Measurements from ENCODE around the gene PRR36.
"Not testable (repeated sequence)": the region's sequence is repeated elsewhere in the genome, so short reads cannot be mapped to it uniquely, and the experiment has no call there.

PRR36 gene

DNA sequence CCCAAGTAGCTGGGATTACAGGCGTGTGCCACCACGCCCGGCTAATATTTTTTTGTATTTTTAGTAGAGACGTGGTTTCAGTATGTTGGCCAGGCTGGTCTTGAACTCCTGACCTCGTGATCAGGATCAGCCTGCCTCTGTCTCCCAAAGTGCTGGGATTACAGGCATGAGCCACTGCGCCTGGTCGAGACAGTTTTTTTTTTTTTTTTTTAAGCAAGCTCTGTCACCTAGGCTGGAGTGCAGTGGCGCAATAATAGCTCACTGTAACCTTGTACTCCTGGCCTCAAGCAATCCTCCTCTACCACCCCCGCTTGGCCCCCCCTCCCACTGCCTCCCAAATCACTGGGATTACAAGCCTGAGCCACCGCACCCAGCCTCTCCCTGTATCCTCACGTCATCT lies 23.1 kb upstream of the PRR36 start:
- no peak for DNase-seq

GRCh38 chr19:7895565-7895964 lies 21.4 kb upstream of the PRR36 start:
- DNase-seq, result no peak

GRCh38 chr19:7894612-7895309 lies 20.6 kb upstream of the PRR36 start:
- no peak for DNase-seq

GRCh38 chr19:7893362-7894101 lies 19.3 kb upstream of the PRR36 start:
- not testable (repeated sequence) for DNase-seq

DNA sequence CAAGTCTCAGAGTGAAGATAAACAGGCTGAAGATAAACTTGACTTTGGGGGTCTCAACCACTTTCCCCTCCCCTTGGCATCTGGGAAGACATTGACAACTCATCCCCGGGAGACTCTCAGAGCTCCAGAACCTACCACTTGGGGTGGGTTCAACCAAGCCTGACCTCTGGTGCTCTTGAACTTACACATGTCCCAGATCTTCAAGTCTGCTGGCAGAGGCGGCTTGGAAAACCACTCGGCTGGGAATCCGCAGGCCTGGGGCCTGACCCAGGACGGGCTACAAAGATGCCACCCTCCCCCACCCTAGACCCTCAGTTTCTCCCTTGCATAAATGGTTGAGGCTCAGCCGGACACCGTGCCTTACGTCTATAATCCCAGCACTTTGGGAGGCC lies 14.6 kb upstream of the PRR36 start:
- no peak for DNase-seq

DNA sequence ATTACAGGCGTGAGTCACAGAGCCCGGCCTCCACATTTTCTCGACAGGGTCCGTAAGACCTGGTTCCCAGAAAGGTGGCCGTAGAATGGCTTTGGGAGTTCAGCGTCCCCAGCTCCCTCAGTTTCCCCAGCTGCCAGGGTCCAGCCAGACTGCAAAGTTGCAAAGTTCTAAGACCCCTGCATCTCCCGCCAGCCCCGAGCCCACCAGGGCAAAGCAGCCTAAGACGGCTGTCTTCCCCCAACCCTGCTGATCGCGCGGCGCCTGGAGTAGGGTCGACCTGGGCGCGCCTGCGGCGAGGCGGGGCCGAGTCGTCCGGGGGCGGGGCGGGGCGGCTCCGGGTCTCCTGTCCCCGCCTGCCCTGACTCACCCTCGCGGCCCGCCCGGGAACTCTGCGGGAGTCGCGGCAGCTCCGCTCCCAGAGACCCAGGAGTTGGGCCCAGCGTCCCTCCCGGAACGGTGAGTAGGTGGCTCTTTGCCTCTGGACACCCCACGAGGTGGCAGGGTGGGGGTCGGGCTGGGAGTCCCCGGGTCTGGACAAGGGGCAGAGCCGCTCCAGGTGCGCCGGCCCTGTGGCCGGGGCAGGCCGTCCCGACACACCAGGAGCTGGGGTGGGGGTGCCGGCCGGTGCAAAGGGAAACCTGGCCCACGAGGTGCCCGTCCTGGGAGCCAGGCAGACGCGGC lies 14.1 kb upstream of the PRR36 start, which contains the start of gene LRRC8E:
Gene LRRC8E, plus strand, starts transcription at position 366 of the 681 bp plus-strand sequence. CDS start 7,094 bp downstream, outside the sequence.
- DNase-seq, result peak; percentile 73

DNA sequence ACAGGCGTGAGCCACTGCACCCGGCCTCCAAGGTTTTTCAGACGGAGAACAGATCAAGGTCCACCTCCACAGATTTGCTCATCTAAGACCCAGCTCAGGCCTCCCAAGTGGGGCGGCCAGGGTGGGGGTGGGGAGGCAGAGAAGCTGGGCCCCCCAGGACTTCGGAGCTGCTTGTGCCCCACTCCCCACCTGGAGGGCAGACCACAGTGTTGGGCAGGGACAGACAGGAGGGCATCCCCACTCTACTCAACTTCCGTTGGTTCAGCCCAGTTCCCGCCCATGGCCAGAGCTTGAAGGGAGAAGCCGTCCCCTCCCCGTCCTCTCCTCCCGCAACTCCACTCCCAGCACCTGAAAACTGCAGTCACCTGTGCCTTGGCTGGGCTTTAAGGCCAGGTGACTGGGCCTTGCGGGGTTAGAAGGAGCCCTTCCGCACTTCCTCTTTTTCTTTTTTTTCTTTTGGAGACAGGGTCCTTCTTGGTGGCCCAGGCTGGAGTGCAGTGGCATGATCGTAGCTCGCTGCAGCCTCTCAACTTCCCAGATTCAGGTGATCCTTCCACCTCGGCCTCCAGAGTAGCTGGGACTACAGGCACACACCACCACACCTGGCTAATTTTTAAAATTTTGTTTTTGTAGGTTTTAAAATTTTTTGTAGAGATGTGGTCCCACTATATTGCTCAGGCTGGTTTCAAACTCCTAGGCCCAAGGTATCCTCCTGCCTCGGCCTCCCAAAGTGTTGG lies 13.4 kb upstream of the PRR36 start:
- DNase-seq, result no peak

GRCh38 chr19:7885818-7886217 lies 11.6 kb upstream of the PRR36 start:
- DNase-seq, result no peak

- peak; percentile 40 for DNase-seq
Observed at GRCh38 chr19:7883796-7884570, 9.8 kb upstream of the PRR36 start.

- DNase-seq, result no peak
Observed at GRCh38 chr19:7883105-7883504, 8.9 kb upstream of the PRR36 start.

GRCh38 chr19:7881910-7882309 lies 7.7 kb upstream of the PRR36 start:
- no peak for DNase-seq

DNA sequence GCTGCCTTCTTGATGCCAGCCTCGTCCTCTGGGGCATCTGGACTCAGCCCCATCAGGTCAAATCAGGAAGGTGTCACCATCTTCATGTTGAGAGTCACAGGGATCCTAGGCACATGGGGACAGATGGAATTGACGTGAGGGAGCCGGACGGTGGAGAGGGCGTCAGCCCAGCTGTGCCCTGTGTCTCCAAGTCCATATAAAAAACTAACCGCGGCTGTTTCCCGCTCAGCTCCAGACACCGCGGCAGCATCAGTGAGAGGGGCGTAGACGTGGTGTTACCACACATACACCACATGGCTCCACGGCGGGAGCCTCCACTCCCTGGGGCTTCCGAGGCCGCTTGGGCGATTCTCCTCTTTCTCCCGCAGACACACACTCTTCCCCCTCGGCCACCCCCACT lies 5.6 kb upstream of the PRR36 start:
- DNase-seq, result no peak

GRCh38 chr19:7879111-7879807 lies 5.1 kb upstream of the PRR36 start:
- no peak for DNase-seq

- no peak for DNase-seq
Observed at GRCh38 chr19:7877249-7877836, 3.2 kb upstream of the PRR36 start.

- DNase-seq, result no peak
Observed at GRCh38 chr19:7874897-7875273, 695 bp upstream of the PRR36 start.

- DNase-seq, result no peak
Observed at GRCh38 chr19:7873304-7874075, 700 bp downstream of the PRR36 start.

- no peak for DNase-seq
Observed at GRCh38 chr19:7872306-7873204, 1.6 kb downstream of the PRR36 start.

- DNase-seq, result peak; percentile 87
Observed at GRCh38 chr19:7871437-7872305, 2.5 kb downstream of the PRR36 start.

Measured in NCI-H226 (cell line).